Omental fat pad (tissue), 4 donors: ENCODE data around the gene MZF1. TPM values are rescaled to one million over a fixed set of nuclear protein-coding genes. Genes with fewer than 3 reads are reported as not detected.
"Not testable (repeated sequence)": the region's sequence is repeated elsewhere in the genome, so short reads cannot be mapped to it uniquely, and the experiment has no call there.

Experiments
- ATAC-seq: fragments of 150-250 bp; one replicate; pipeline ENCODE4 v1.9.1; 2016; ENCODE audit warnings: mild to moderate bottlenecking, moderate library complexity; ENCODE audit not compliant: low FRiP score
- DNase-seq: peaks from one replicate; pipeline ENCODE4 v3.0.0-alpha.2; 2019; ENCODE audit warnings: low spot score
- total RNA-seq, 4 donors: library from RNA; depleted of rRNA; stranded (reverse); fragments of >200 nt; gene quantifications; one replicate each; pipeline ENCODE4 v1.1.0, GENCODE V29; 2016
- TF ChIP-seq, protein P1 (sequence below), 3 donors: fragments of 450-650 bp; IDR thresholded peaks; one replicate each; pipeline ENCODE4 v1.5.1; 2016 to 2017; ENCODE audit warnings: antibody characterized with exemption in 3 of 3, mild to moderate bottlenecking in 3 of 3, moderate library complexity in 2 of 3

The MZF1 gene
- total RNA-seq, 4 donors from 2014 or later, result 15.8 to 32.5 (median 22.1) TPM

DNA sequence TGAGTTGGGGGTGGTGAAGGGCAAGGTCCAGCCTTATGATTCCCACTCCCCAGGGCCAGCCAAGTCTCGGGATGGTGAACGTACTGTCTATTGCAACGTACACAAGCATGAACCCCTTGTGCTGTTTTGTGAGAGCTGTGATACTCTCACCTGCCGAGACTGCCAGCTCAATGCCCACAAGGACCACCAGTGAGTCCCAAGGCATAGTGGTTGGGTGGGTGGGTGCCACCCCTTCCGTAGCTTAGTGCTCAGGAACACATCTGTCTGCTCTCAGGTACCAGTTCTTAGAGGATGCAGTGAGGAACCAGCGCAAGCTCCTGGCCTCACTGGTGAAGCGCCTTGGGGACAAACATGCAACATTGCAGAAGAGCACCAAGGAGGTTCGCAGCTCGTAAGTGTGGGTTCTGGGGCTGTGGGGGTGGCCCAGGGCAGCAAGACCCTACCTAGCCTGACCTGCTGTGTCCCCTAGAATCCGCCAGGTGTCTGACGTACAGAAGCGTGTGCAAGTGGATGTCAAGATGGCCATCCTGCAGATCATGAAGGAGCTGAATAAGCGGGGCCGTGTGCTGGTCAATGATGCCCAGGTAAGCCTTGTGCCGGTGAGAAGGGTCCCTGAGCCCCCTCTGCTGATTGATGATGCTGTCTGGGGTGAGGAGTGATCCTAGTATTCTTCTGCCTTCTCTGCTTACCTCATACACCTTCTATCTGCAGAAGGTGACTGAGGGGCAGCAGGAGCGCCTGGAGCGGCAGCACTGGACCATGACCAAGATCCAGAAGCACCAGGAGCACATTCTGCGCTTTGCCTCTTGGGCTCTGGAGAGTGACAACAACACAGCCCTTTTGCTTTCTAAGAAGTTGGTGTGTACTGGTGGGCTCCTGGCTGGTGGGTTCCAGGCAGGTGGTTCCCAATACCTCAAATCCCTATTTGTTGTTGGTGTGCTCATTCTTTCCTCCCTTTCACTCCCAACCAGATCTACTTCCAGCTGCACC lies 25.5 kb downstream of the MZF1 start:
- TF ChIP-seq, protein P1, sequence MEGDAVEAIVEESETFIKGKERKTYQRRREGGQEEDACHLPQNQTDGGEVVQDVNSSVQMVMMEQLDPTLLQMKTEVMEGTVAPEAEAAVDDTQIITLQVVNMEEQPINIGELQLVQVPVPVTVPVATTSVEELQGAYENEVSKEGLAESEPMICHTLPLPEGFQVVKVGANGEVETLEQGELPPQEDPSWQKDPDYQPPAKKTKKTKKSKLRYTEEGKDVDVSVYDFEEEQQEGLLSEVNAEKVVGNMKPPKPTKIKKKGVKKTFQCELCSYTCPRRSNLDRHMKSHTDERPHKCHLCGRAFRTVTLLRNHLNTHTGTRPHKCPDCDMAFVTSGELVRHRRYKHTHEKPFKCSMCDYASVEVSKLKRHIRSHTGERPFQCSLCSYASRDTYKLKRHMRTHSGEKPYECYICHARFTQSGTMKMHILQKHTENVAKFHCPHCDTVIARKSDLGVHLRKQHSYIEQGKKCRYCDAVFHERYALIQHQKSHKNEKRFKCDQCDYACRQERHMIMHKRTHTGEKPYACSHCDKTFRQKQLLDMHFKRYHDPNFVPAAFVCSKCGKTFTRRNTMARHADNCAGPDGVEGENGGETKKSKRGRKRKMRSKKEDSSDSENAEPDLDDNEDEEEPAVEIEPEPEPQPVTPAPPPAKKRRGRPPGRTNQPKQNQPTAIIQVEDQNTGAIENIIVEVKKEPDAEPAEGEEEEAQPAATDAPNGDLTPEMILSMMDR (IDR thresholded peaks at IDR 0.05), result no peak
- no peak for DNase-seq
- ATAC-seq, result no peak

DNA sequence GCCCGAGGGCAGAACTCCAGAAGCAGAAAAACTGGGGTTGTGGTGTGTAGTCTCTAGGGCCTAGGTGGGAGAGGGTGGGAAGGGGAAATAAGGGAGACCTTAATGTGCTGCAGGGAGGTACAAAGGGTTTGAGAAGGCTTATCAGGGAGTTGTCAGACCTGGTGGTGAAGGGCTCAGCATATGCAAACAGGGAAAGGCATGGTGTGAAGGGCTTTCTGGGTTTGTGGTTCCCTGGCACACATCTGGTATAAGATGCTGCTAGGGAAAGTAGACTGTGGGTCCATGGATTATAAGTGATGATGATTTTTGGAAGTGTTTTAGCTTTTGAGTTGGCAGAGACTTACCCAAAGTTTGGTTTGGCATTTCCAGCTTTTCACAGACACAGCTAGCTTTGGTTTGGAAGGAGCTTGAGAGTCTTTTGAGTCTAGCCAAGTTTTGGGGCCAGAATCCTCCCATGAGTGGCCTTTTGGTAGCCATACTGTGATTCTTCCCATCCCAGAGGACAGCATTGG lies 27.1 kb downstream of the MZF1 start:
- DNase-seq (no peak), ATAC-seq (no peak)

DNA sequence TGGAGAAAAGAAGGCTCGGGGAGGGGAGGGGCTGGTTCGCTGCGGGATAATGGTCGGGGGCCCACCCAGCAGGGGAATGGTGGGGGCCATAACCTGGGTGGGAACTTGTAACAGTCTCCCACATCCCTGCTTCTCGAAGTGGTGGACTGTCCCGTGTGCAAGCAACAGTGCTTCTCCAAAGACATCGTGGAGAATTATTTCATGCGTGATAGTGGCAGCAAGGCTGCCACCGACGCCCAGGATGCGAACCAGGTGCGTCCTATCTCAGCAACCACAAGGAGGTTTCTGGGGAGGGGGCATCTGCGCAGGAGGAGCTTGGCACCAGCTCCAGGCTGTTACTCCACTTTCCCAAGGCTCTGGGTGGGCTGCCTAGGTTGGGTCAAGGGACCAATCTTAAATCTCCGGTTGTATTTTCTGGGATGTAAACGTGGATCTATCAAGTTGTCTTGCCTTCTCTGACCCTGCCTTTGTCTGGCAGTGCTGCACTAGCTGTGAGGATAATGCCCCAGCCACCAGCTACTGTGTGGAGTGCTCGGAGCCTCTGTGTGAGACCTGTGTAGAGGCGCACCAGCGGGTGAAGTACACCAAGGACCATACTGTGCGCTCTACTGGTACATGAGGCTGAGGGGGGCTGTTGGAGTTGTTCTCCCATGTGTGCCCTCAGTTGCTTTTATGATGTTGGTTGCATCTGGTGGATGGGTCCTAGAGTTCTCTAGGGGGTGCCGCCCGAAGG lies 27.7 kb downstream of the MZF1 start:
- DNase-seq (no peak), ATAC-seq (no peak)
- TF ChIP-seq, protein P1 (IDR thresholded peaks at IDR 0.05), result no peak

More for the DNA sequence above, 27.1 kb downstream of the MZF1 start:
- TF ChIP-seq, protein P1 (IDR thresholded peaks at IDR 0.05), result no peak

DNA sequence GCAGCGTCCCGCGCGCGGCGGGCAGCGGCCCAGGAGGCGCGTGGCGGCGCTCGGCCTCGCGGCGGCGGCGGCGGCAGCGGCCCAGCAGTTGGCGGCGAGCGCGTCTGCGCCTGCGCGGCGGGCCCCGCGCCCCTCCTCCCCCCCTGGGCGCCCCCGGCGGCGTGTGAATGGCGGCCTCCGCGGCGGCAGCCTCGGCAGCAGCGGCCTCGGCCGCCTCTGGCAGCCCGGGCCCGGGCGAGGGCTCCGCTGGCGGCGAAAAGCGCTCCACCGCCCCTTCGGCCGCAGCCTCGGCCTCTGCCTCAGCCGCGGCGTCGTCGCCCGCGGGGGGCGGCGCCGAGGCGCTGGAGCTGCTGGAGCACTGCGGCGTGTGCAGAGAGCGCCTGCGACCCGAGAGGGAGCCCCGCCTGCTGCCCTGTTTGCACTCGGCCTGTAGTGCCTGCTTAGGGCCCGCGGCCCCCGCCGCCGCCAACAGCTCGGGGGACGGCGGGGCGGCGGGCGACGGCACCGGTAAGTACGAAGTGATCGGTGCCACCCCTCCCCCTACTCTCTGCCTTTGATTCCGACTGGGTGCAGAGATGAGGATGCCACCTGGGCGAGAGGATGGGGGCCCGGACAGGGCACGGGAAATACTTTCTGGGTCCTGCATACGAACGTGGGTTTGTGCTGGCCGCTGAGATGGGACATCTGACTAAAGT lies 28.4 kb downstream of the MZF1 start:
- no peak for DNase-seq

DNA sequence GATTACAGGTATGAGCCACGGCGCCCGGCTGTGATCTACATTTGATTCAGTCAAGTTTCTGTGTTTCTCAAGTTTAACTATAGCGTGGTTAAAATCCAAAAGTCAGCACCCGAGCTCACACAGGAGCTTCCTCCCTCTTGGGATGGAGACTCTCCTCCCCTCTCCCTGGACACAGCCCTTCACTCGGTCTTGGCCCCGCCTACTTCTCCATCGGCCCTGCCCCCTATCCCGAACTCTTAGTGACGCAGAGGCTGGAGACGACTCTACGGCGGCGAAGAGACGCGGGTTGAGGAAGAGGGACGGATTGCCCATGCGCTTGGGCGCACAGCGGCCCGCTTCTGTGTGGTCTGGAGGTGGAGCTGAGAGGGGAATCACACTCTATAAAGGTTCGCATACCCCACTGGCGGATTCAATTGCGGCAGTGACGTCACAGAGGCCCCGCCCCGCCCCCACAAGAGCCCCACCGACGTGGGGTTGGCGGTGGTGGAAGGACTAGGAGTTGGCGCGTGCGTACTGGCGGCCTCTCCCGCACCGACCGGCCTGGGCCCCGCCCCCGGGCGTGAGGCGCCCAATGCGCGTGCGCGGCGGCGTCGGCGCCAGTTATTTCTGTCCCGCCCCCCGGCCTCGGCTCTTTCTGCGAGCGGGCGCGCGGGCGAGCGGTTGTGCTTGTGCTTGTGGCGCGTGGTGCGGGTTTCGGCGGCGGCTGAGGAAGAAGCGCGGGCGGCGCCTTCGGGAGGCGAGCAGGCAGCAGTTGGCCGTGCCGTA lies 29.1 kb downstream of the MZF1 start, which contains the start of gene TRIM28:
Gene TRIM28, plus strand, starts transcription at position 239 of the 765 bp plus-strand sequence. CDS start 694 bp downstream, outside the sequence.
- ATAC-seq (peak; percentile 98), DNase-seq (peak; percentile 99)
- TF ChIP-seq, protein P1 (IDR thresholded peaks at IDR 0.05), result no peak

More for the DNA sequence above, 28.4 kb downstream of the MZF1 start:
- peak; percentile 56 for ATAC-seq
- TF ChIP-seq, protein P1 (IDR thresholded peaks at IDR 0.05), result no peak

DNA sequence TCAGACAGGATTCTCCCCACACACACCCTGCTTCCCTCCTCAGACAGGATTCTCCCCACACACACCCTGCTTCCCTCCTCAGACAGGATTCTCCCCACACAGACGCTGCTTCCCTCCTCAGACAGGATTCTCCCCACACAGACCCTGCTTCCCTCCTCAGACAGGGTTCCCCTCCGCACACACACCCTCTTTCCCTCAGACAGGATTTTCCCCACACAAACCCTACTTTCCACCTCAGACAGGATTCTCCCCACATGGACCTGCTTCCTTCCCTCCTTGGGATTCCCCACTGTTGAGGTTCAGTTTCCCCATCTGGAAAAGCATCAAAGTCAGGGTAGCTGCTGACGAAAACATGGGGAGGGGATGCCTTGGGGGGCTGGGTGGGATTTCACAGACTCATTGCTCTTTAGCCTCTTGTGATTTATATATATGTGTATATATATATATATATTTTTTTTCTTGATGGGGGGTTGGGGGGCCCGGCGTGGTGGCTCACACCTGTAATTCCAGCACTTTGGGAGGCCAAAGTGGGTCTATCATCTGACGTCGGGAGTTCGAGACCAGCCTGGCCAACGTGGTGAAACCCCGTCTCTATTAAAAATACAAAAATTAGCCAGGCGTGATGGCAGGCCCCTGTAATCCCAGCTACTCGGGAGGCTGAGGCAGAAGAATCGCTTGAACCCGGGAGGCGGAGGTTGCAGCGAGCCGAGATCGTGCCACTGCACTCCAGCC lies 30.3 kb downstream of the MZF1 start:
- DNase-seq, ATAC-seq: not testable (repeated sequence)

DNA sequence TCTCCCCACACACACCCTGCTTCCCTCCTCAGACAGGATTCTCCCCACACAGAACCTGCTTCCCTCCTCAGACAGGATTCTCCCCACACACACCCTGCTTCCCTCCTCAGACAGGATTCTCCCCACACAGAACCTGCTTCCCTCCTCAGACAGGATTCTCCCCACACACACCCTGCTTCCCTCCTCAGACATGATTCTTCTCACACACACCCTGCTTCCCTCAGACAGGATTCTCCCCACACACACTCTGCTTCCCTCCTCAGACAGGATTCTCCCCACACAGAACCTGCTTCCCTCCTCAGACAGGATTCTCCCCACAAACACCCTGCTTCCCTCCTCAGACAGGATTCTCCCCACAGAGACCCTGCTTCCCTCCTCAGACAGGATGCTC lies 34.0 kb downstream of the MZF1 start:
- not testable (repeated sequence) for DNase-seq, ATAC-seq
